Activated CD8-positive, alpha-beta memory T cell treated with anti-CD3 and anti-CD28 coated beads, Interleukin-2, amount 50 U/mL, for 48 hours (primary cell): Measurements from ENCODE around the gene EPDR1.
"Not testable (repeated sequence)": the region's sequence is repeated elsewhere in the genome, so short reads cannot be mapped to it uniquely, and the experiment has no call there.

Source experiments
- DNase-seq: peaks from one replicate; pipeline ENCODE4 v3.0.0-alpha.2; 2020

The EPDR1 gene

DNA sequence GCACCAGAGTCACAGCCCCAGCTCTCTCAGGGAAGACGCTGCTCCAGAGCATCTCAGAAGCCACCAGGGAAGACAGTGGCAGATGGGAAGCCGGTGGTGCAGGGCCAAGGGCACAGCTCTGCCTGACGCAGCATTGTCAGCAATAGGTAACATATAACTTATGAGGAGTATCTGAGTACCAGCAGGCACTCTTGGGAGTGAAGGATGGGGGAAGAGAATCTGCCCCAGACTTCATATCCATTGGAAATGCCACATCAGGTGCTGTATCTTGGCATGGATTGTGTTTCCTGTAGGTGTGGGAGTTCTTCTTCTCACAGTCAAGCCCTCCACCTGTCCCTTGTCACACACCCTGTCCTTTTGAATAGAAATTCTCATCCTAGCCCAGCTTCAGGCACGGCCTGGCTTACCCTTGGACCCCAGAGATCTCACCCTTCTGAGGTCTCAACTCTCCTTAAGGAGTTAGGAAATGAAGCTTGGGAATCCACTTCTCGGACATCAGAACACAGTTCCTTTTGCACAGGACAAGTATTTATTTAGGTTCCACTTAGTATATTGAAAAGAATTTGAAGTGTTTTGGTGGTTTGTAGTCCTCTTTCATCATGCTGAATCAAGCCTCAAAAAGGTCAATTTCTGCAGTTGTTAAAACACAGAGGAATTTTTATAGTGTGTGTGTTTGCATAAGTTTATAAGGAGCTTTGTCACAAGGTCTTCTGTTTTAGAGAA, 9.9 kb downstream of the EPDR1 start:
- DNase-seq, result no peak

GRCh38 chr7:37932543-37932942, 12.1 kb downstream of the EPDR1 start:
- DNase-seq, result no peak

DNA sequence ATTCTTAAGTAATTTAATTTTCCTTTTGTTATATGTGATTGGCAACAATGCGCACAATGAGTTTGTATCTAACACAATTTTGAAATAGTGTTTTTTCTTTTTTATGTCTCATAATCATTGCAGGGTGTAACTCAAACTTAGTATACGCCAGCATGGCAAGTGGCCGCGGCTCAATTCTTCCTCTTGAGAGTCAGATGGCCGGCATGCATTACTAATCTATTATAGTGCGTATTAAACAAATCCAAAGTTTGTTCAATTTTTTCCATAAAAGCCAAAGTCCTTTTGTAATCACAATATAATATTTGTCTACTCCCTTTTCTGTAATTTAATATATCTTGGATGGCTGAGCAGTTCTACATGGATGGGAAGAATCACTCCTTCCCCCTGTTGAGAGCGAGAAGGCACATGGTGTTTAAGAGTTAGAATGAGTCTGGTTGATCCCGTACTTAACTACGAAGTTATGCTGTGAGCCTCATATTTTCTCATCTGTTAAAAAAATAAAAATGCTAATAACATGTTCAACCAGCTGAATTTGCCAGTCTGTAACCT, 12.7 kb downstream of the EPDR1 start:
- DNase-seq, result no peak

- DNase-seq, result no peak
Measured at GRCh38 chr7:37942934-37943610, 22.6 kb downstream of the EPDR1 start.

DNA sequence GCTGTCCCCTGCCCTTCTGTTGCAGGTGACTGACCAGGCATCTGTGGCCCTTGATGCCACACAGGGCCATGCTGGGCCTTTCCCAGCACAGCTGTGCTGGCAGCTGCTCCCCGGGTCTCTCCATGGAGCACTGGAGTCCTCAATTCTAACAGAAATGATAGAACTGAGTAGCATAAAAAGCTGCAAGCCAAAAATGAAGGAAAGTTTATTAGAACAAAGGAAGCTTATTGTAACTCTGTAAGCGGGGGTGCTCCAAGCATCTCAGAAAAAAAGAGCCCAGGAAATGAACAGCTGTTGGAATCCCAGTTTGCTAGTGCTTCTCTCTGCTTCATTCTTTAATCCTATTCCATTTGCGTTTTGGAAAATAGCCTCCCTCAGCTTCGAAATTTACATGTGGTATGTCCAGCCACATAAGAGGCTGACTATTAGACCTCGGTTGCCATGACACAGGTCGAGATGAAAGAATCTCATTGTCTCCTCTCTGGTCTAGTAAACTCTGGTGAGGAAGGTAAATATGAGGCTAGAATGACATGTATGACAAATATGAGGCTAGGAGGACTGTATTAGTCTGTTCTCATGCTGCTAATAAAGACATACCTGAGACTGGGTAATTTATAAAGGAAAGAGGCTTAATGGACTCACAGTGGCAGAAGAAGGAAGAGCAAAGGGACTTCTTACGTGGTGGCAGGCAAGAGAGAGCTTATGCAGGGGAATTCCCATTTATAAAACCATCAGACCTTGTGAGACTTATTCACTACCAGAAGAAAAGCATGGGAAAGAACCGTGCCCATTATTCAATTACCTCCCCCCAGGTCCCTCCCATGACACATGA, 23.7 kb downstream of the EPDR1 start:
- DNase-seq, result no peak

DNA sequence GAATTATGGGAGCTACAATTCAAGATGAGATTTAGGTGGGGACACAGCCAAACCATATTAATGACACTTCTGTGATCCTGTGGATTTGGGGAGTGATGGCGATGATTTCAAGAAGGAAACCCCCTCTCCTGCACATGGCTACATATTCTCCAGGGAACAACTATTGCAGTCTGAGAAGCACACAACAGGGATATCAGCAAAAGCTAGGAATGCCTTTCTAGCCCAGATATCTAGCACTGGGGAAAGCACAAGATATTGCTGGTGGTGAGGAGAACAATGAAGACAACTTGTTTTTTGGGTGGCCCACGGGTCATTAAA, 24.3 kb downstream of the EPDR1 start:
- no peak for DNase-seq

DNA sequence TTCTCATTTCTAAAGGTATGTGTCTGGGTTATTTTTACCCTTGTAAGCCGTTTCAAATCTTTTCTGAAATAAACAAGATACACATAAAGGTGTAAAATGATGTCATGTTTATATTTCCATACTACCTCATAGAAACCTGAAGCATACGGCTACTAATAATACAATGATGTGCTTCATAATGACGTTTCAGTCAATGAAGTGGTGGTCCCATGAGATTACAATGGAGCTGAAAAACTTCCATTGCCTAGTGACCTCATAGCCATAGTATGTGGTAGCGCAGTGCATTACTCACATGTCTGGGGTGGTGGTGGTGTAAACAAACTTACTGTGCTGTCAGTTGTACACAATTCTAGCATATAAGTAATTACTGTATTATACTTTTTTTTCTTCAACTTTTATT, 24.9 kb downstream of the EPDR1 start:
- DNase-seq, result no peak

- no peak for DNase-seq
Measured at GRCh38 chr7:37947138-37947940, 26.9 kb downstream of the EPDR1 start.

DNA sequence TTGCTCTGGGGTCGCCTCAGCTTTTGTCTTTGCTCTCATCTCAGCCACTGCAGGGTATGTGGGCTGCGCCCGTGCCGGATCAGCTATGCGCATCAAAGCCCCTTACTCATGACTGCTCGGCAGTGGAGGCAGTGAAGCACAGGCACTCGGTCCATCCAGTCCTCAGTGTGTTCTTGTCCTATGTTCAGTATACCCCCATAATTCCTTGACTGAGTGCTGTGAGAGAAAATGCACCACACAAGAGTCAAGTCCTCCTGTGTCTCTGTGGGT, 27.4 kb downstream of the EPDR1 start:
- no peak for DNase-seq

- no peak for DNase-seq
Measured at GRCh38 chr7:37952240-37952639, 31.8 kb downstream of the EPDR1 start.

- not testable (repeated sequence) for DNase-seq
Measured at GRCh38 chr7:37954217-37954616, 33.8 kb downstream of the EPDR1 start.

- no peak for DNase-seq
Measured at GRCh38 chr7:37956791-37957190, 36.4 kb downstream of the EPDR1 start.

DNA sequence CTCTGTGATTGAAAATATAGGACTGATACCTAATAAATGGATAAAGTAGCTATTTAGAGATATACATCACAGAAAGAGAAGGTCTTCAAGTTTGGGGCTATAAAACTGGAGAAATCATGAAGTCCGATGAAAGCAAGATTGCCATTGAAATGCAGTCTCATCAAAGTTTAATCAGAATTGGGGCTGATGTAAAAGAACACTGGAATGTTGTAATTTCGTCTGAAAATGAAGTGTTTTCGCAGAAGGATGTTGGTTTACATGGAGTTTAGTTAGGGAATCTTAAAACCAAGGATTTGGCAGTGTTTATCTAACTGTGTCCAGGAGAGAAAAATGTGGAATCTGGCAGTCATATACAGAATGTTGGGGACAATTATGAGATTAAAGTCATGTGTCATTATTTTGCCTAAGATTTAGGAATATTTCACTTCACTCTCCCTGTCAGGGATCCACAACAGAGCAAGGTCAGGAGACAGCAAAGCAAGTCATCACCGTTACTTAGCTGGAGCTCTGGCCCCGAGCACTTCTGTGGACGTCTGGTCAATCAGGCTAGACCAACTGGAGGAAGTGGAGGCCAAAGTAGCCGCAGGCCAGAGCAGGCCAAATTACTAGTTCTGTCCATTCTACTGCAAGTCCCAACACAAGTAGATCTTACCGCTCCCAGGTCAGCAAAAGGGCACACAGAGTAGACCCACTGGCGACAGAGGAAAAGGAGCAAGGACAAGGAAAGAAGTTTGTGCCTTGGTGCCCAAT, 37.0 kb downstream of the EPDR1 start:
- no peak for DNase-seq

DNA sequence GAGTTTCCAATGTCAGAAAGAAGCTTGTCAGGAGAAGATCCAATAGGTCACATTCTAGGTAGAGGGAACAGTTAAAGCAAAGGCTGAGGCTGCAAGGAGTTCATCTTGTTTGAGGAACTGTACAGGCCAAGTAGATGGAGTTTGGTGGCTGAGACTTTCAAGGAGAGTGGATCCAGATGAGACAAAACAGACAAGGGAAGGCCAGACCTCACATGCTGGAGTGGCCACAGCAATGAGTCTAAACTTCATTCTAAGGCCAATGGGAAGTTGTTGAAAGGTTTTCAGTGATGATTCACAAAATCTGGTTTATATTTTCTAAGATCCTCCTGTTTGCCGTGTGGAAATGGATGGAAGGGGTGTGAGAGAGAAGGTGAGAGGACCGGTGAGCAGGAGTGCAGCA, 40.0 kb downstream of the EPDR1 start:
- no peak for DNase-seq

DNA sequence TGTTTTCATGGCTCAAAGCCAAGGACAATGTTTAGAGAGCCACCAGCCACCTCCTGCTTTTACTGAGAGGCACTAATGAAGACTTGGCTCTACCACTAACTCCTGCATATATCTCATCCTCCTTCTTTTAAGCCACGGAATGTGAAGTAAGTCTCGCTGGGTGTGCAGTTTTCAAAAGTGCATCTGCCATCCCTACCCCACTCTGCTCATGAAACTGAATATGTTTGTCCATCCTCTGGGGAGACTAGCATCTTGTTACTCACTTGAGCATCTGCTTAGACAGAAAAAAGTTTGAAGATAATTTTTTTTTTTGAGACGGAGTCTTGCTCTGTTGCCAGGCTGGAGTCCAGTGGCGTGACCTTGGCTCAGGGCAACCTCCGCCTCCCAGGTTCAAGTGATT, 40.8 kb downstream of the EPDR1 start:
- no peak for DNase-seq

GRCh38 chr7:37964196-37964595, 43.8 kb downstream of the EPDR1 start:
- DNase-seq, result no peak

- DNase-seq, result no peak
Measured at GRCh38 chr7:37970211-37970610, 49.8 kb downstream of the EPDR1 start.

DNA sequence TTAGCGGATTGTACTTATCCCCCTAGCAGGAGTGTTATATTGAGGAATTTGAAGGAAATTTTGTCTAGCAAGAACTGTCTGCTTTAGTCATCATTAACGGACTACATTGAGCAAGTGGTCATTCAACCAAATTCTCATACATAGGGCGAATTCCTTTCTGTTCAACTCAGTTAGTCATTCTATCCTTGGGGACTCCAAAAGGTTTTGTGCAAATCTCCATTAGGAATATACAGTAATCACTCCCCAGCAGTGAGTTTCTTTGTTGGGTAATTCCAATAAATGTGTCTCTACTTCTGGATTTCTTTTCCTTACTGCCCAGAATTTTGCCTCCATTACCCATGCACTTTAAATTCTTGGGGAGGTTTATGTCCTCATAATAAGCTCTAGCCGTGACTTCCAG, 51.1 kb downstream of the EPDR1 start:
- DNase-seq, result no peak

- DNase-seq, result no peak
Measured at GRCh38 chr7:37973915-37974314, 53.5 kb downstream of the EPDR1 start.

DNA sequence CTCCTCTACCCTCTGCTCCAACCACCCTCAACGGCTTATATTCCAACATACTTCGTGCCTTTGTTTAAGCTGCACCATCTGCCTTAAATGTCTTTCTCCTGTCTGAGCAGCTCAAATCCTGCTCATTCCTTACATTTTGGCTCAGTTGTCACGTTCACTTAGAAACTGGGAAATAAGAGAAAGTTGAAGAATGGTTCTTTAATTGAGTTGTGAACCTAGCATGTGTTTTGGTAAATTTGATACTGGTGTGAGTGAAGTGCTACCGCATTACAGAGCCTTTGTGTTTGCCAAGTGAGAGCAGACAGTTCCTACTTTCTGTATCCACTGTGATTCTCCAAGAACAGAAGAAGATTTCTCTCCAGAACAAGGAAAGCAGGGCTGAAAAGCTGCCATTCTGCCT, 54.3 kb downstream of the EPDR1 start:
- DNase-seq, result no peak

DNA sequence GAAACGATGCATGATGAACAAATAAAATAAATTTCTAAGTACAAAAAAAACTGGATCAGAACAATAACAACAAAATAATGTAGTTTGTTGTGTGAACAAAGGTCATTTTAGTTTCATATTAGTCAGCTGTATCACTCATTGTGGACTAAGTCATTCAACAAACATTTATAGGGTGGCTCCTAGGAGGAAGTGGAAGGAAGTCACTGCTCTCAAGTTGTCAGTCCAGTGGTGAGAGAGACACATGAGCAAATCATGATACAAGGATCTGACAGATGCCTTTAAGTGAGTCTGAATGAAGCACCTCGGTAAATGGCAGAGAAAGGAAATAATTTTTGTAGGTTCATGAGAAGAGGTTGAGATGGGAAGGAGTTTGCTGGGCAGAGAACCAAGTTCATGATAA, 56.8 kb downstream of the EPDR1 start:
- DNase-seq, result no peak

- no peak for DNase-seq
Measured at GRCh38 chr7:37981664-37982063, 61.2 kb downstream of the EPDR1 start.
